GM23248 (cell line): Measurements from ENCODE around the gene MYO5B.

Source experiments
- EZH2 ChIP-seq: fragments of 200-600 bp; sonication (generic); IDR thresholded peaks from 2 replicates; pipeline ENCODE4 v1.6.1; 2018; ENCODE audit warnings: antibody characterized with exemption, mild to moderate bottlenecking; ENCODE audit not compliant: insufficient read depth, poor library complexity, severe bottlenecking
- EZH2phosphoT487 ChIP-seq: fragments of 200-600 bp; sonication (generic); IDR thresholded peaks from 2 replicates; pipeline ENCODE4 v1.6.1; 2018; ENCODE audit warnings: antibody characterized with exemption, moderate library complexity, mild to moderate bottlenecking, low read depth; ENCODE audit not compliant: insufficient read depth

DNA sequence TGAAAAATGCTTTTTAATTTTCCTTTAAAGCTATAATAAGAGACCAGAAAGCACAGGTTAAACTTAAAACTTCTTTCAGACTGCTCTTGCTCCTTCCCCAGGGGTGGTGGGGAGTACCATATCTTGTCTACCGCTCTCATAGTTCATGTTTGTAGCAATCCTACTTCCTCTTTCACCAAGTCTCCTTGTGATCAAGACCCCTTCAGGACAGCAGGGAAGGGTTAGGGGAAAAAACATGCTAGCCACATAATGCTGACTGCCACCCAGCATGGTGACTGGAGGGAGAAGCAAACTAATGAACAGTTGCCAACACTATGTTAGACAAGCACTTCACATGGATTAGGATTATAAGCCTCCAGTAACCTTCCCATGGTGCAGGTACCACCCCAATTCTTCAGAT, 8.6 kb downstream of the MYO5B start:
- no peak for TF ChIP-seq EZH2
- no peak for TF ChIP-seq EZH2phosphoT487
